ENCODE results near the gene HRC.

The HRC gene

GRCh38 chr19:49118565-49119410, 36.4 kb downstream of the HRC start, which contains the start of gene C19orf73:
Gene C19orf73 (minus strand): TSS chr19:49119143. CDS start chr19:49119022, 121 bp downstream.
- peak within 1 kb of the TSS; percentile 57 for H3K4me3 ChIP-seq (ENCODE audit: low read depth, low read length)
- TF ChIP-seq POLR2A (IDR thresholded peaks at IDR 0.05; ENCODE audit: extremely low read depth, insufficient read length) (peak; percentile 32), MYC (IDR thresholded peaks at IDR 0.05; ENCODE audit: low read depth, low read length) (no peak)
- TF ChIP-seq, protein P1, sequence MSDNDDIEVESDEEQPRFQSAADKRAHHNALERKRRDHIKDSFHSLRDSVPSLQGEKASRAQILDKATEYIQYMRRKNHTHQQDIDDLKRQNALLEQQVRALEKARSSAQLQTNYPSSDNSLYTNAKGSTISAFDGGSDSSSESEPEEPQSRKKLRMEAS (IDR thresholded peaks at IDR 0.05; ENCODE audit: low read depth, low read length) = peak; percentile 64; the same call in 1 of the 2 replicates
- peak; percentile 93 for DNase-seq (ENCODE audit: low read depth)

DNA sequence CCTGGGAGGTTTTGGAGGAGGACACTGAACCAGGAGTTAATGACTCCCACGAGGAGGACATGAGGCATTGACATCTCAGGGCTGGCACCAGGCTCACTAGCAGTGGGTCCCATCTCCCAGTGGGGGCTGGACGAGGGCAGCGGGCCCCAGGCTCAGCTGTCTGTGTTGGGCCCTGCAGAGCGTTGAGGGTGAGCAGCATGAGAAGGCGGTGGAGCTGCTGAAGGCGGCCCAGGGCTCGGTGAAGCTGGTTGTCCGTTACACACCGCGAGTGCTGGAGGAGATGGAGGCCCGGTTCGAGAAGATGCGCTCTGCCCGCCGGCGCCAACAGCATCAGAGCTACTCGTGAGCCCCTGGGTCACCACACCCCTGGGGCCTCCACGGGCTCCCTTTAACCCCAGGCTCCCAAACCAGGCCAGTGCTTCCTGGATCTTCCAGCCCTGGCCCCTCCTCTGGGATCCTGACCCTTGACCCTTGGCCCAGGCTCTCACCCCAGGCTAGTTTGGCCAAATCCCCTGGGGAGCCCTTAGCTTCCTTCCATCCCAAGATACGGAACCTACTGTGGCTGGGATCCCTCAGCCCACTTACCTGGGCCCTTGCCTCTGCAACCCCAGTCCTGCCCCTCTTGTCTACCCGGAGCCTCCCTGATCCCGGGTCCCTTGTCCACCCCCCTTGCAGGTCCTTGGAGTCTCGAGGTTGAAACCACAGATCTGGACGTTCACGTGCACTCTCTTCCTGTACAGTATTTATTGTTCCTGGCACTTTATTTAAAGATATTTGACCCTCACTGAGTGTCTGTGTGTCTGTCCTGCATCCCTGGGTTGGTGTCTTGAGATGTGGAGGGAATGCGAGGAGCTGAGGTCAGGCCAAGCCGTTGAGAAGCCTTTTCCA, 37.3 kb downstream of the HRC start:
- DNase-seq (ENCODE audit: low read depth) = no peak
- TF ChIP-seq, protein P1 (IDR thresholded peaks at IDR 0.05; ENCODE audit: low read depth, low read length) = no peak
- TF ChIP-seq POLR2A (IDR thresholded peaks at IDR 0.05; ENCODE audit: extremely low read depth, insufficient read length) (no peak), CTCF (IDR thresholded peaks at IDR 0.05; ENCODE audit: low read depth, low read length) (no peak), MYC (IDR thresholded peaks at IDR 0.05; ENCODE audit: low read depth, low read length) (no peak)

GRCh38 chr19:49116544-49116943, 38.7 kb downstream of the HRC start:
- no peak overlapping the region for H3K4me3 ChIP-seq (ENCODE audit: low read depth, low read length)
- peak; percentile 82 for DNase-seq (ENCODE audit: low read depth)
- TF ChIP-seq, protein P1 (IDR thresholded peaks at IDR 0.05; ENCODE audit: low read depth, low read length) = no peak
- TF ChIP-seq CTCF (IDR thresholded peaks at IDR 0.05; ENCODE audit: low read depth, low read length) (no peak), MYC (IDR thresholded peaks at IDR 0.05; ENCODE audit: low read depth, low read length) (no peak), POLR2A (IDR thresholded peaks at IDR 0.05; ENCODE audit: extremely low read depth, insufficient read length) (no peak)

More for the DNA sequence above, 37.3 kb downstream of the HRC start:
- peak overlapping the region; percentile 57 for H3K4me3 ChIP-seq (ENCODE audit: low read depth, low read length)

- peak; percentile 74 for DNase-seq (ENCODE audit: low read depth)
- TF ChIP-seq POLR2A (IDR thresholded peaks at IDR 0.05; ENCODE audit: extremely low read depth, insufficient read length) = no peak
- 0 out of 2 replicates have a peak, but pooled peaks have one; percentile 26 for TF ChIP-seq MYC (IDR thresholded peaks at IDR 0.05; ENCODE audit: low read depth, low read length)
- TF ChIP-seq CTCF (IDR thresholded peaks at IDR 0.05; ENCODE audit: low read depth, low read length) = no peak
- H3K4me3 ChIP-seq (ENCODE audit: low read depth, low read length) = peak overlapping the region; percentile 46
These were observed 40.4 kb downstream of the HRC start for GRCh38 chr19:49114630-49115363.

- peak within 1 kb of the TSS; percentile 56 for H3K4me3 ChIP-seq (ENCODE audit: low read depth, low read length)
- TF ChIP-seq MYC (IDR thresholded peaks at IDR 0.05; ENCODE audit: low read depth, low read length) = 0 out of 2 replicates have a peak, but pooled peaks have one; percentile 20
- TF ChIP-seq, protein P1 (IDR thresholded peaks at IDR 0.05; ENCODE audit: low read depth, low read length) = peak; percentile 83
- peak; percentile 23 for TF ChIP-seq CTCF (IDR thresholded peaks at IDR 0.05; ENCODE audit: low read depth, low read length)
- peak; percentile 37 for TF ChIP-seq POLR2A (IDR thresholded peaks at IDR 0.05; ENCODE audit: extremely low read depth, insufficient read length)
- DNase-seq (ENCODE audit: low read depth) = peak; percentile 75
These were observed 41.2 kb downstream of the HRC start, which contains the start of gene LIN7B for GRCh38 chr19:49113762-49114629. Gene LIN7B (plus strand): TSS chr19:49114370. CDS start chr19:49114405, 35 bp downstream.
